NCI-H82 treated with DMSO at 0.1 percent for 48 hours (cell line): ENCODE data around the gene INO80C.
"Not testable (repeated sequence)": the region's sequence is repeated elsewhere in the genome, so short reads cannot be mapped to it uniquely, and the experiment has no call there.

Experiments used
- DNase-seq: peaks from one replicate; lab custom pipeline; 2025; ENCODE audit not compliant: unreplicated experiment; lab: John Stamatoyannopoulos, UW

INO80C gene

GRCh38 chr18:35489913-35490490, 7.8 kb downstream of the INO80C start:
- DNase-seq: no peak

DNA sequence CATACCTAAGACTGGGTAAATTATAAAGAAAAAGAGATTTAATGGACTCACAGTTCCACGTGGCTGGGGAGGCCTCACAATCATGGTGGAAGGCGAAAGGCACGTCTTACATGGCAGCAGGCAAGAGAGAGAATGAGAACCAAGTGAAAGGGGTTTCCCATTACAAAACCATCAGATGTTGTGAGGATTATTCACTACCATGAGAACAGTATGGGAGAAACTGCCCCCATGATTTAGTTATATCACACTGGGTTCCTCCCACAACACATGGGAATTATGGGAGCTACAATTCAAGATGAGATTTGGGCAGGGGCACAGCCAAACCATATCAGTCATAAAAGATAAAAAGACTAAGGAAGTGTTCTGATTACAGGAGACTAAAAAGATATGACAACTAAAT, 8.5 kb downstream of the INO80C start:
- not testable (repeated sequence) for DNase-seq

GRCh38 chr18:35488396-35488795, 9.4 kb downstream of the INO80C start:
- not testable (repeated sequence) for DNase-seq

- DNase-seq: not testable (repeated sequence)
Measured at GRCh38 chr18:35487525-35487924, 10.2 kb downstream of the INO80C start.

DNA sequence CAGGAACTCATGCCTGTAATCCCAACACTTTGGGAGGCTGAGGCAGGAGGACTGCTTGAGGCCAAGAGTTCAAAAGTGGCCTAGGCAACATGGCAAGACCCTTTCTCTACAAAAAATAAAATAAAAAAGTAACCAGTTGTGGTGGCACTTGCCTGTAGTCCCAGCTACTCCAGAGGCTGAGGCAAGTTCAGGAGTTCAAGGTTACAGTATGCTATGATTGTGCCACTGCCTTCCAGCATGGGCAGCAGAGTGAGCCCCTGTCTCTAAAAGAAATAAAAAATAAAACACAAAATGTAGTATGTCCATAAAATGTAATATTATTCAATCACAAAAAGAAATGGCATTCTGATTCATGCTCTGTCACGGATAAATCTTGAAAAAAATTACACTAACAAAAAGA, 11.9 kb downstream of the INO80C start:
- DNase-seq: no peak

GRCh38 chr18:35484034-35484433, 13.7 kb downstream of the INO80C start:
- DNase-seq: no peak

- DNase-seq: no peak
Measured at GRCh38 chr18:35481960-35482366, 15.8 kb downstream of the INO80C start.

- no peak for DNase-seq
Measured at GRCh38 chr18:35479911-35480586, 17.7 kb downstream of the INO80C start.

- no peak for DNase-seq
Measured at GRCh38 chr18:35478520-35479435, 19.0 kb downstream of the INO80C start.

- DNase-seq: no peak
Measured at GRCh38 chr18:35477974-35478373, 19.8 kb downstream of the INO80C start.

DNA sequence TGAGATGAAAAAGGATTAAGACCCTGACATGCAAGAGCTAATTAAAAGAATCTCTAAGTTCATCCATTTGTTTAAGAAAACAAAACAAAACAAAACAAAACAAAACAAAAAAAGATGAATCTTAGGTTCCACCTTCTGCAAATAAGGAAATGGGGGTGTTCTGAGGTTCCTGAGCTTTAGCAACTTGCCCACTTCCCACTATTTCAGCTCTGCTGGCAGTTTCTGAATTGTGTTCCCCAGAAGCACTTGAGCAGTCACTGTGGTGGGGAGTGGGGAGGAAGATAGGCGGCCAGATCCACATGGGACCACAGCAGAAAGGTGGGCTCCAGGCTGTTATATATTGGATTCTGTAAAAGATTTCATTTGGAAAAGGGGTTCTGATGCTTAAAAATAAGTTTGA, 20.3 kb downstream of the INO80C start:
- no peak for DNase-seq

DNA sequence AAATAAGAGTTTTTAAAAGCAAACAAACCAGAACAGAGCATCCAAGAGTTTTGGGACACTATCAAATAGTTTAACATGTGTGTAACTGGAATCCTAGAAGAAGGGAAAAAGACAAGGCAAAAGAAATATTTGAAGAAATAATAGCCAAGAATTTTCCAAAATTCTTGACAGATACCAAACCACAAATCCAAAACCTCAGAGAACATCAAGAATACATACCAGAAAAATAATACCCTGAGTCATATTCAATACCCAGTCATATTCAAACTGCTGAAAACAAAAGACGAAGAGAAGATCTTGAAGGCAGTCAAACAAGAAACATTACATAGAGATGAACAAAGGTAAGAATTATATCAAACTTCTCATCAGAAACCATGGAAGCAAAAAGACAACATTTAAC, 22.9 kb downstream of the INO80C start:
- DNase-seq: no peak

DNA sequence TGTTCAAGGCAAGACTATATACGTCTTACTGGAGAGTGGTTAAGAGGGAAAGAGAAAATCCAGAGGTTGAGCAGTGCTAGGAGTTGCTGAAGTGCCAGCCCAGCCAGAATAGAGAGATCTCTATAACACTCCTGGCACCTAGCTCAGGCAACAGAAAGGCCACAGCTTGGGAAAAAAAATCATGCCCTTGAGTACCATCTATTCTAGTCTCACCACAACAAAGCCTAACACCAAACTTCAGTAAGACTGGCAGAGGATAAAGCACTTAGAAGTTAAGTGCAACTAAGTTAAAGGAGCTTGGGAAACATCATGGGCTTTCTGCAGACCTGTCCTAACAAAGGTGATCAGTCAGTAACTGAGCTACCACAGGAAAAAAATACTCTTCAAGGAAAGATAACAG, 24.2 kb downstream of the INO80C start:
- DNase-seq: no peak

DNA sequence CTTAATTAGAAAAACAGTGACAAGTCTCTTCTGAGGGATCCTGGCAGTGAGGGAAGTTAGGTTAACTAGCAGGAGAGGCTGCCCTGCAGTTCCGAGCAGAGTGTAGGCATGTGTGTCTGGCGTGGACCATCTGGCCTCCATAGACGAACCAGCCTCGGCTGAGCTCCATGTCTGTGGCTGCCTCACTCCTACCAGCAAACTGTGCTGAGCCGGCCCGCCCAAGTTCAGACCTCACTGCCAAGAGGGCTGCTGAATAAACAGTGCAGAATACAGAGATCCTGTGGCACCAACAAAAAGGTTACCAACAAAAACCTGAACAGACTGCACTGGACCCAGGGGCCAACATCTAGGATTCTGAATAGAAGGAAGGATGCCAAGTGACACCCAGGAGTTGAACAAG, 27.3 kb downstream of the INO80C start:
- peak; percentile 93 for DNase-seq

GRCh38 chr18:35469725-35470124, 28.0 kb downstream of the INO80C start:
- no peak for DNase-seq

GRCh38 chr18:35468711-35469110, 29.0 kb downstream of the INO80C start:
- DNase-seq: no peak

DNA sequence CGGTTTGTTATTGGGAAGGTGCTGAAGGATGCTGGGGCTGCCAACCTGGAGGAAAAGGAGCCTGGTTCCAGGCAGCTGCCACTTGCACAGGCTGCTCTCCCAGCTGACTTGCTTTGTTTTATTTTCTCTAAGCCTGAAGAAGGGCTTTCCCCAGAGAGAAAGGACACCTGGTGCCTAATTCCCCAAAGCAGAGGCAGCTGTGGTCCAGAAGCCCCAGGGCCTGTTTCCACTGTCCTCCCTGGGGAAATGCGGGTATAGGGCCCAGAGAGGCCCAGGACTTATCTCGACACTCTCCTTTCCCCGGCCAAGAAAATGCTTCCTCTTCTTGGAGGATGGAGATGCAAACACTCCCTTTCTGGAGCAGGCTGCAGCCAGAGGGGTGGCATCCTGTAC, 30.1 kb downstream of the INO80C start:
- peak; percentile 33 for DNase-seq

DNA sequence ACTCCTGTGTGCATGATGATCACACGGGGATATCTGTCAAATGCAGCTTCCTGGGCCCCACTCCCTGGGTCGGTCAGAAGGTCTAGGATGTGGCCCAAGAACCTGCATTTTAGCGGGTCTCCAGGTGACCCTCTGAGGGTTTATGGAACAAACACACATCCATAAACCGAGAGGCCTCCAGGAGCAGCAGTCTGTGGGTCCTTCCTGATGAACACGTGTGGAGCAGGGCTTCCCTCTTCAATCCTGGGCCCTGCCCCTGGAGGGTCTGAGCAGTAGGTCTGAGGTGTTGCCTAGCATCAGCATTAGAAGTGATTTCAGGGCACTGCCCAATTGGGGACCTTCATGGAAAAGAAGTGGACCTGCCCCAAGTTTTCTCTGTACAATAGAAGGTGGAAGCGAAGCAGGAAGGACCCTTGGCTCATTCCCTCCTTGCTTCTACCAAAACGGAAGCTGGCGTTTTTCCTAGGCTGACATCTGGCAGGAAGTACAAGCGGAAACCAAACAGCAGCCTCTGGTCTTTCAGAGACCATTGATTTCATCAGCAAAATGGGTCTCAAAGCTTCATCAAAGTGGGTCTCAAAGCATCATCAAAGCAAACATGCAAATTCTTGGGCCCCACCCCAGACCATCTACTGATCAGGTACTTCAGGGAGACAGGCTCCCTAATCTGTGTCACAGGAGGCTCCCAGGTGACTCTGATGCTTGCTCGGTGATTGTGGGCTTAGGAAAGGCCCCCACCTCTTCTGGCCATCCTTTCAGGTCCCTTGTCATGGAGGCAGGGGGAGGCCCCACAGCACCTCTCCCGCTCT, 30.7 kb downstream of the INO80C start:
- no peak for DNase-seq

DNA sequence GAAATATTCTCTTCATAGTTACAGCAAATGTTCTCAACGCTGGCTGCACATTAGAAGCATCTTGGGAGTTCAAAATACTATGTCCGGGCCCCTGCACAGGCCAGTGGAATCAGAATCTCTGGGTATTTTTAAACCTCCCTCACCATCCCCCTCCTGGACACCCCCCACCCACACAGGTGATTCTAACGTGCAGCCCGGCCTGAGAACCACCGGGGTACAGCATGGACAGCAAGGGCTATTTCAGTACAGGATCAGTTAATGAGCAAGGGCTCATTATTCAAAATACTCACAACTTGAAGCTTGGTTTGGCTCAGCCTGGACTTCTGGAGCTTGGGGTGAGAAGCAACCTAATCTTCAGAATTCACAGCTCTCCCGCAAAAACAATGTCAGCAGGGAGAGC, 31.4 kb downstream of the INO80C start:
- DNase-seq: no peak

GRCh38 chr18:35465329-35465728, 32.4 kb downstream of the INO80C start:
- DNase-seq: no peak

GRCh38 chr18:35464831-35465279, 32.9 kb downstream of the INO80C start:
- no peak for DNase-seq
